ENCODE measurements around the gene LEMD3.

The LEMD3 gene

GRCh38 chr12:65169320-65170208 is at the start of gene LEMD3:
LEMD3 (plus strand) TSS chr12:65169583; CDS start chr12:65169597, 14 bp downstream.
- peak; percentile 89 for DNase-seq (ENCODE audit: low read depth)

GRCh38 chr12:65121049-65121955 is 48.1 kb upstream of the LEMD3 start, which contains the start of gene WIF1:
WIF1 (minus strand) TSS chr12:65121305; CDS start chr12:65121191, 114 bp downstream.
- DNase-seq (ENCODE audit: low read depth): no peak

DNA sequence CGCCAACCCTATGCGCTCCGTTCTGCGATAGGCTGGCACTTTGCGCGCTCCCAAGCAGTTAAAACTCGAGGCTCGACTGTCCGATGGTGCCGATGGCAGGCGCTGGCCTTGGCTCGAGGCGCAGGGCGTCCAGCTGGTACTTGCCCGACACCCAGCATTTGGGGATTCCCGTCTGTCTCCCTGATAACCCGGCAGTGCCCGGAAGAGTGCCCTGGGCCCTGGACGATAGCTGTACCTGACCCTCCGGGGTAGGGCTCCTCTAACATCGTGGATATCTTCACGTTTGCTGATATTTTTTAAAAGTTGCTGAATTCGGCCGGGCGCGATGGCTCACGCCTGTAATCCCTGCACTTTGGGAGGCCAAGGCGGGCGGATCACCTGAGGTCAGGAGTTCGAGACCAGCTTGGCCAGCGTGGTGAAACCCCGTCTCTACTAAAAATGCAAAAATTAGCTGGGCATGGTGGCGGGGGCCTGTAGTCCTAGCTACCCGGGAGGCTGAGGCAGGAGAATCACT is 47.4 kb upstream of the LEMD3 start:
- DNase-seq (ENCODE audit: low read depth): no peak

GRCh38 chr12:65122703-65123102 is 46.7 kb upstream of the LEMD3 start:
- no peak for DNase-seq (ENCODE audit: low read depth)

GRCh38 chr12:65123435-65124063 is 45.8 kb upstream of the LEMD3 start:
- no peak for DNase-seq (ENCODE audit: low read depth)

DNA sequence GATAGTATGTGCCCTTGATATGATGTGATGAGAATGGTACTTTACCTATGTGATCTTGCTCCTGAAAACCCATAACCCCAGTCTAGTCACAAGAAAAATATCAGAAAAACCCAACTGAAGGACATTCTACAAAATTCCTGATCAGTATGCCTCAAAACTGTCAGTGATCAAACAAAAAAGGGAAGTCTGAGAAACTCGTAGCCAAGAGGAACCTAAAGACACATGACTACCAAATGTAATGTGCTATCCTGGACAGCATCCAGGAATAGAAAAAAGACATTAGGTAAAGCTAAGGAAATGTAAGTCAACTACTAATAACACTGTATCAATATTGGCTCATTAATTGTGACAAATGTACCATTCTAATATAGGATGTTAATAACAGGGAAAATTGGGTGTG is 44.1 kb upstream of the LEMD3 start:
- DNase-seq (ENCODE audit: low read depth): no peak

DNA sequence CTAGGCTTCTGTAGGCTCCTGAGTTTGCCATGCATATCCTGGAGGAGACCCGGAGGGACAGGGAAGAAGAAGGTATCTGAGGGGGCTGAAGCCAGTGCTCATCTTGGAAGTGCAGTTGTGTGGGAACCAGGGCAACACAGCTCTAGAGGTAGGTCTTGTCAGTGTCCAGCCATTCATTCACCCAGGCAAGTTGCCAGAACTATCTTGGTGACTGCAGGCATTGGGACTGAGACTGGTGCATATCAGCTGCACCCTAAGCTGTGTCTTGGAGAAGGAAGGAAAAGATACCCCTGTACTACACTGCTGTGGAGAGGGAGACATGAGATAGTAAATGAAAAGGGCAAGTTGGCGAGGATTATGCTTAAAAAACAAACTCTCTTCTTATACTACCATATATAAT is 43.4 kb upstream of the LEMD3 start:
- DNase-seq (ENCODE audit: low read depth): no peak

GRCh38 chr12:65126482-65126881 is 42.9 kb upstream of the LEMD3 start:
- no peak for DNase-seq (ENCODE audit: low read depth)

GRCh38 chr12:65133879-65134278 is 35.5 kb upstream of the LEMD3 start:
- DNase-seq (ENCODE audit: low read depth): no peak

GRCh38 chr12:65139389-65139788 is 30.0 kb upstream of the LEMD3 start:
- DNase-seq (ENCODE audit: low read depth): no peak

- DNase-seq (ENCODE audit: low read depth): no peak
These were observed 28.6 kb upstream of the LEMD3 start for GRCh38 chr12:65140738-65141137.

- DNase-seq (ENCODE audit: low read depth): no peak
These were observed 22.0 kb upstream of the LEMD3 start for GRCh38 chr12:65147312-65147905.

- no peak for DNase-seq (ENCODE audit: low read depth)
These were observed 17.4 kb upstream of the LEMD3 start for GRCh38 chr12:65152012-65152411.

- no peak for DNase-seq (ENCODE audit: low read depth)
These were observed 16.8 kb upstream of the LEMD3 start for GRCh38 chr12:65152596-65152995.

DNA sequence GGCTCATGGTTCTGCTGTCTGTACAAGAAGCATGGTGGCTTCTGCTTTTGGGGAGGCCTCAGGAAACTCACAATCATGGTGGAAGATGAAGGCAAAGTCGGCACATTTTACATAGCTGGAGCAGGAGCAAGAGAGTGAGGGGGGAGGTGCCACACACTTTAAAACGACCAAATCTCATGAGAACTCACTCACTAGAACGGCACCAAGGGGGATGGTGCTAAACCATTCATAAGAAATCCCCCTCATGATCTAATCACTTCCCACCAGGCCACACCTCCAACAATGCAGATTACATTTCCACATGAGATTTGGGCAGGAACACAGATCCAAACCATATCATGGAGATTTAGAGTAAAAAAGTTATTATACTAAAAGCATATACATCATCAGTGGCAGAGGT is 13.6 kb upstream of the LEMD3 start:
- DNase-seq (ENCODE audit: low read depth): no peak

GRCh38 chr12:65156366-65156841 is 13.0 kb upstream of the LEMD3 start:
- DNase-seq (ENCODE audit: low read depth): no peak

DNA sequence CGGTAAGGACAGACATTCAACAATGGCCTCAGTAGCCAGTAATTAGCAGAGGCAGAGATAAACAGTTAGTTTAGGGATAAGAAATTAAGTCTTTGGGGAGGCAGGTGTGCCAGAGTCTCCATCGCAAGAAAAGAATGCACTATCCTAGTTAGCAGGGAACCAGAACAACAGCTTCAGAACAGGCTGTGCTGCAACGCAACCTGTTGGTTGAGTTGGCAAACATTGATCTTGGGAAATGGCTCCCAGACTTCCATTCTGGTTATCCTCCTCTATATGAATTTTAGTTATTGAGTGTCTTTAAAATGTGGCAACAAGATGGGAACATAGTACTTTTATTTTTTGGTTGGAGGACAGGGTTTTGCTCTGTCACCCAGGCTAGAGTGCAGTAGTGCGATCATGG is 12.3 kb upstream of the LEMD3 start:
- DNase-seq (ENCODE audit: low read depth): no peak

GRCh38 chr12:65162609-65163008 is 6.8 kb upstream of the LEMD3 start:
- DNase-seq (ENCODE audit: low read depth): no peak

- no peak for DNase-seq (ENCODE audit: low read depth)
These were observed 5.1 kb upstream of the LEMD3 start for GRCh38 chr12:65164244-65164643.

DNA sequence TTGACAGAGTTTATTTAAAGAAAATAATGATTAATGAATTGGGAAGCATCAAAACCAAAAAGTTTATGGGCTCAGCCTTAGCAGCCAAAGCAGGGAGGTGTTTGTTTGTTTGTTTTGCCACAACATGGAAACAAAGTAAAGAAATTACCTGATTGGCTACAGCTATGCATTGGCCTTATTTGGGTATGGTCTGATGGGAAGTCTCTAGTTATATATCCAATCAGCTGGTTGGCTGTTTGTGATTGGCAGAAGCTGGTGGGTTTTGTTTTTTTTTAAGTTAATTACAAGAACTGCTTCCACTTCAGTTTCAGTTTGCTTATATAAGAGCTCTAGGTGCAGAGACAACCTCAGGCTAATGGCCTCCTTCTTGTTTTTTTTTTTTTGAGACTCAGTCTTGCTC is 4.6 kb upstream of the LEMD3 start:
- DNase-seq (ENCODE audit: low read depth): no peak

DNA sequence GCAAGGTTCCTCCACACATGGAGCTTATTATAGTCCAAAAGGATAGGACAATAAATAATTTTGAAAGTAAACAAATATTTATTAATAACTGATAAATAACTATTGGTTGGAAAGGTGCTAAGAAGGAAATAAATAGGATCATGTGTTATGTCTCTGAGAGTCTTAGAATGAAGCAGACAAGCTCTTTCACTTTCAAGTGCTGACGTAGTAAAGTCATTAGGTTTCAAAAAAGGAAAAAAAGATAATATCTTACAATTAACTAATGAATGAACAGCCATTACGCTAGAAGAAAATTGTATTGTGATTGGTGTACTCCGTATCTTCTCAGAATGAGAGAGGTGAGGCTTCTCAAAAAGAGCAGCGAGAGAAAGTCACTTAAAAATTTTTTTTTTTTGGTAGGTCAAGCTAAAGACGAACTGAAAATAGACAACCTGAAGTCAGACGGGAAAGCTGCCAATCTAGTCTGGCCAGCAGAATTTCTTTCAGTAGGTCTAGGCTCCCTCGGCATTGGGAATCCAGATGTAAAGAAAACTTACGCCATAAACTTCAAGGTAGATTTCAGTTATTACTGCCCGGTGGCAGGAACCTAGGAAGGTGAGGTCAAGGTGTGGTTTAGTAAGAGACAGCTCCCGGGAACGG is 583 bp upstream of the LEMD3 start:
- no peak for DNase-seq (ENCODE audit: low read depth)

Data from activated T-cell treated with anti-CD3 and anti-CD28 coated beads for 1 hour (primary cell).